Ishikawa (cell line): ENCODE results near the gene ADAMTS13.

Experiments used
- CEBPB ChIP-seq: IDR thresholded peaks from 2 replicates; pipeline ENCODE4 v1.6.1; 2012
- CREB1 ChIP-seq: IDR thresholded peaks from 2 replicates; pipeline ENCODE4 v1.6.1; 2012; ENCODE audit warnings: low read depth
- EGR1 ChIP-seq: IDR thresholded peaks from 2 replicates; pipeline ENCODE4 v1.6.1; 2012
- EP300 ChIP-seq: IDR thresholded peaks from 2 replicates; pipeline ENCODE4 v1.6.1; 2012; ENCODE audit warnings: borderline replicate concordance
- FOXM1 ChIP-seq: IDR thresholded peaks from 2 replicates; pipeline ENCODE4 v1.6.1; 2012; ENCODE audit warnings: low read depth, borderline replicate concordance
- NFIC ChIP-seq: IDR thresholded peaks from 2 replicates; pipeline ENCODE4 v1.6.1; 2012
- RAD21 ChIP-seq: IDR thresholded peaks from 2 replicates; pipeline ENCODE4 v1.6.1; 2012; ENCODE audit warnings: low read depth
- TAF1 ChIP-seq: IDR thresholded peaks from 2 replicates; pipeline ENCODE4 v1.6.1; 2012; ENCODE audit warnings: low read depth, mild to moderate bottlenecking
- TCF12 ChIP-seq: IDR thresholded peaks from 2 replicates; pipeline ENCODE4 v1.6.1; 2012; ENCODE audit warnings: low read depth
- YY1 ChIP-seq: IDR thresholded peaks from 2 replicates; pipeline ENCODE4 v1.6.1; 2012; ENCODE audit warnings: low read depth
- ZBTB7A ChIP-seq: IDR thresholded peaks from 2 replicates; pipeline ENCODE4 v1.6.1; 2012; ENCODE audit warnings: low read depth
- TF ChIP-seq, protein P1 (sequence below): IDR thresholded peaks from 2 replicates; pipeline ENCODE4 v1.6.1; 2012
- TF ChIP-seq, protein P2 (sequence below): IDR thresholded peaks from 2 replicates; pipeline ENCODE4 v1.6.1; 2012; ENCODE audit warnings: low read depth, mild to moderate bottlenecking

GRCh38 chr9:133453651-133454050 lies 31.5 kb downstream of the ADAMTS13 start:
- no peak for TF ChIP-seq FOXM1
- TF ChIP-seq, protein P1, sequence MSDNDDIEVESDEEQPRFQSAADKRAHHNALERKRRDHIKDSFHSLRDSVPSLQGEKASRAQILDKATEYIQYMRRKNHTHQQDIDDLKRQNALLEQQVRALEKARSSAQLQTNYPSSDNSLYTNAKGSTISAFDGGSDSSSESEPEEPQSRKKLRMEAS, result no peak
- TF ChIP-seq EGR1, result no peak
- no peak for TF ChIP-seq RAD21
- TF ChIP-seq ZBTB7A, result no peak
- TF ChIP-seq TAF1, result no peak
- no peak for TF ChIP-seq YY1
- no peak for TF ChIP-seq EP300
- TF ChIP-seq CREB1, result no peak
- no peak for TF ChIP-seq CEBPB
- no peak for TF ChIP-seq NFIC
- TF ChIP-seq TCF12, result no peak
- TF ChIP-seq, protein P2, sequence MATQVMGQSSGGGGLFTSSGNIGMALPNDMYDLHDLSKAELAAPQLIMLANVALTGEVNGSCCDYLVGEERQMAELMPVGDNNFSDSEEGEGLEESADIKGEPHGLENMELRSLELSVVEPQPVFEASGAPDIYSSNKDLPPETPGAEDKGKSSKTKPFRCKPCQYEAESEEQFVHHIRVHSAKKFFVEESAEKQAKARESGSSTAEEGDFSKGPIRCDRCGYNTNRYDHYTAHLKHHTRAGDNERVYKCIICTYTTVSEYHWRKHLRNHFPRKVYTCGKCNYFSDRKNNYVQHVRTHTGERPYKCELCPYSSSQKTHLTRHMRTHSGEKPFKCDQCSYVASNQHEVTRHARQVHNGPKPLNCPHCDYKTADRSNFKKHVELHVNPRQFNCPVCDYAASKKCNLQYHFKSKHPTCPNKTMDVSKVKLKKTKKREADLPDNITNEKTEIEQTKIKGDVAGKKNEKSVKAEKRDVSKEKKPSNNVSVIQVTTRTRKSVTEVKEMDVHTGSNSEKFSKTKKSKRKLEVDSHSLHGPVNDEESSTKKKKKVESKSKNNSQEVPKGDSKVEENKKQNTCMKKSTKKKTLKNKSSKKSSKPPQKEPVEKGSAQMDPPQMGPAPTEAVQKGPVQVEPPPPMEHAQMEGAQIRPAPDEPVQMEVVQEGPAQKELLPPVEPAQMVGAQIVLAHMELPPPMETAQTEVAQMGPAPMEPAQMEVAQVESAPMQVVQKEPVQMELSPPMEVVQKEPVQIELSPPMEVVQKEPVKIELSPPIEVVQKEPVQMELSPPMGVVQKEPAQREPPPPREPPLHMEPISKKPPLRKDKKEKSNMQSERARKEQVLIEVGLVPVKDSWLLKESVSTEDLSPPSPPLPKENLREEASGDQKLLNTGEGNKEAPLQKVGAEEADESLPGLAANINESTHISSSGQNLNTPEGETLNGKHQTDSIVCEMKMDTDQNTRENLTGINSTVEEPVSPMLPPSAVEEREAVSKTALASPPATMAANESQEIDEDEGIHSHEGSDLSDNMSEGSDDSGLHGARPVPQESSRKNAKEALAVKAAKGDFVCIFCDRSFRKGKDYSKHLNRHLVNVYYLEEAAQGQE, result no peak
